Mammary epithelial cell (primary cell): Measurements from ENCODE around the gene C15orf40.

ENCODE experiments used
- EZH2 ChIP-seq: IDR thresholded peaks from 2 replicates; pipeline ENCODE4 v1.6.1; 2012; ENCODE audit warnings: low read length, inconsistent platforms, borderline replicate concordance
- TF ChIP-seq, protein P1 (sequence below), 2 donors: IDR thresholded peaks in 1 of 2; conservative IDR thresholded peaks in 1 of 2; 2 replicates each; pipeline ENCODE4 v1.5.1; 2011 to 2012; ENCODE audit warnings: inconsistent platforms in 2 of 2, low read length in 2 of 2, mild to moderate bottlenecking in 2 of 2, control low read depth in 1 of 2, low read depth in 1 of 2; ENCODE audit not compliant: insufficient read depth in 1 of 2; ENCODE audit errors: extremely low read depth in 1 of 2

DNA sequence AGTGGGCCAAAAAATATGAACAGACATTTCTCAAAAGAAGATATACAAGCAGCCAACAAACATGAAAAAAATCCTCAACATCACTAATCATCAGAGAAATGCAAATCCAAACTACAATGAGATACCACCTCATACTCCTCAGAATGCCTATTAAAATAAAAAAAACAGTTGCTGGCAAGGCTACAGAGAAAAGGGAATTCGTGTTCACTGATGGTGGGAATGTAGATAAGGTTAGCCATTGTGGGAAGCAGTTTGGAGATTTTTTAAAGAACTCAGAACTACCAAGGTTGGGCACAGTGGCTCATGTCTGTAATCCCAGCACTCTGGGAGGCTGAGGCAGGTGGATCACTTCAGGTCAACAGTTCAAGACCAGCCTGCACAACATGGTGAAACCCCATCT, 27.8 kb upstream of the C15orf40 start:
- TF ChIP-seq, protein P1, sequence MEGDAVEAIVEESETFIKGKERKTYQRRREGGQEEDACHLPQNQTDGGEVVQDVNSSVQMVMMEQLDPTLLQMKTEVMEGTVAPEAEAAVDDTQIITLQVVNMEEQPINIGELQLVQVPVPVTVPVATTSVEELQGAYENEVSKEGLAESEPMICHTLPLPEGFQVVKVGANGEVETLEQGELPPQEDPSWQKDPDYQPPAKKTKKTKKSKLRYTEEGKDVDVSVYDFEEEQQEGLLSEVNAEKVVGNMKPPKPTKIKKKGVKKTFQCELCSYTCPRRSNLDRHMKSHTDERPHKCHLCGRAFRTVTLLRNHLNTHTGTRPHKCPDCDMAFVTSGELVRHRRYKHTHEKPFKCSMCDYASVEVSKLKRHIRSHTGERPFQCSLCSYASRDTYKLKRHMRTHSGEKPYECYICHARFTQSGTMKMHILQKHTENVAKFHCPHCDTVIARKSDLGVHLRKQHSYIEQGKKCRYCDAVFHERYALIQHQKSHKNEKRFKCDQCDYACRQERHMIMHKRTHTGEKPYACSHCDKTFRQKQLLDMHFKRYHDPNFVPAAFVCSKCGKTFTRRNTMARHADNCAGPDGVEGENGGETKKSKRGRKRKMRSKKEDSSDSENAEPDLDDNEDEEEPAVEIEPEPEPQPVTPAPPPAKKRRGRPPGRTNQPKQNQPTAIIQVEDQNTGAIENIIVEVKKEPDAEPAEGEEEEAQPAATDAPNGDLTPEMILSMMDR (conservative IDR thresholded peaks at IDR 0.05 in 1 of 2, IDR thresholded peaks at IDR 0.05 in 1 of 2; ENCODE audit: extremely low read depth in 1 of 2, insufficient read depth in 1 of 2, low read depth in 1 of 2, low read length in 2 of 2): no peak
- TF ChIP-seq EZH2: no peak
